ENCODE results near the gene CNOT11.

DNA sequence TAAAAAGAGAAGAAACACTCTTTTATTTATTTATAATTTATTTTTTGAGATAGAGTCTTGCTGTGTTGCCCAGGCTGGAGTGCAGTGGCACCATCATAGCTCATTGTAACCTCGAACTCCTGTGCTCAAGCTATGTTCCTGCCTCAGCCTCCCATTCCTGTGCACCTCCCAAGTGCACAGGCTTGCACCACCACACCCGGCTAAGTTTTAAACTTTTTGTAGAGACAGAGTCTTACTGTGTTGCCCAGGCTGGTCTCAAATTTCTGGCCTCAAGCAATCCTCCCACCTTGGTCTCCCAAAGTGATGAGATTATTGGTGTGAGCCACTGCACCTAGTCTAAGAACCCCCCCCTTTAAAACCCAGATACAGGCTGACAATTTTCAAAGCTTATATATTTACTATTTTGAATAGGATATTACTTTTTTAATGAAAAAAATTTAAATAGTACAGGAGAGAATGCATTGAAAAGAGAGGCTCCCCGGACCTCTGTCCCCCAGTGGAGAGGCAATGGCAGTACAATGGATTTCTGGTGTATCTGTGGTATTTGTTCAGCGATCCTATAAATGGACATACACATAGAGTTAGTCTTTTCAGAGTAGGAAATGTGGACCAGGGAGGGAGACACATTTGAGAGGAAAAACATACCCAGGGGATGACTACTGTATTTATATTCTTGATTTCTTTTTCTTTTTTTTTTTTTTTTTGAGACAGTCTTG, 48.1 kb upstream of the CNOT11 start:
- no peak for TF ChIP-seq POLR2A (IDR thresholded peaks at IDR 0.05)
- TF ChIP-seq, protein P1, sequence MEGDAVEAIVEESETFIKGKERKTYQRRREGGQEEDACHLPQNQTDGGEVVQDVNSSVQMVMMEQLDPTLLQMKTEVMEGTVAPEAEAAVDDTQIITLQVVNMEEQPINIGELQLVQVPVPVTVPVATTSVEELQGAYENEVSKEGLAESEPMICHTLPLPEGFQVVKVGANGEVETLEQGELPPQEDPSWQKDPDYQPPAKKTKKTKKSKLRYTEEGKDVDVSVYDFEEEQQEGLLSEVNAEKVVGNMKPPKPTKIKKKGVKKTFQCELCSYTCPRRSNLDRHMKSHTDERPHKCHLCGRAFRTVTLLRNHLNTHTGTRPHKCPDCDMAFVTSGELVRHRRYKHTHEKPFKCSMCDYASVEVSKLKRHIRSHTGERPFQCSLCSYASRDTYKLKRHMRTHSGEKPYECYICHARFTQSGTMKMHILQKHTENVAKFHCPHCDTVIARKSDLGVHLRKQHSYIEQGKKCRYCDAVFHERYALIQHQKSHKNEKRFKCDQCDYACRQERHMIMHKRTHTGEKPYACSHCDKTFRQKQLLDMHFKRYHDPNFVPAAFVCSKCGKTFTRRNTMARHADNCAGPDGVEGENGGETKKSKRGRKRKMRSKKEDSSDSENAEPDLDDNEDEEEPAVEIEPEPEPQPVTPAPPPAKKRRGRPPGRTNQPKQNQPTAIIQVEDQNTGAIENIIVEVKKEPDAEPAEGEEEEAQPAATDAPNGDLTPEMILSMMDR (IDR thresholded peaks at IDR 0.05) = peak in 1 of 7 experiments; percentile 5
